Measurements from ENCODE around the gene HTRA3.
A peak's percentile ranks its signal among the peaks of the same experiment; 100 is the strongest.
"Not testable (repeated sequence)": the region's sequence is repeated elsewhere in the genome, so short reads cannot be mapped to it uniquely, and the experiment has no call there.

The HTRA3 gene

DNA sequence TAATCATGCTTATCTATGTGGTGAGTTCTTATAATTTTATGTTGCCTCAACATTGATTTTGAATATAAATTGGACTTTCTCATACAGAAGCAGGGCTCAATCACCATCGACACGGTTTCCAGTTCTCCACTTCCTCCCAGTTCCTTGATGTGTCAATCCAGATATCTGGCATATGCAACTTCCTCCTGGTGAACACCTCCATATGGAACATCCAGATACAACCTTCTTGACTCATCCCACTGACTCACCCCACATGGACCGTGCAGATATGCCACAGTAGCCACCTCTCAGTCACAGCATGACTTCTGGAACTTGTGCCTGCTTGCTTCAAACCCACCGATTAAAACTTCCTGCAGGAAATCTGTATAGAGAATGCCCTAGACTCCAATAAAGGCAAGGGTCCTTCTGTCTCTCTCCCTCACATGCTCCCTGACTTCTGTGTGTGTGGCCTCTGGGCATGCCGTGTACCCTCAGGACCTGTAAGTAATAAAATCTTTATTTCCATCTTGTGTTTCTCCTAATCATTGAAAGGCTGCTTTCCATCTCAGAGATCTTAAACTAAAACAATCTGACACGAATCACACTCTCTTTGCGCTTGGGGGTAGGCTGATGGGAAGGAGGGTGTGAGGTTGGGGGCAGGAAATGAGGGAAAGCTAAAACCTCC is 67.0 kb downstream of the HTRA3 start:
- DNase-seq (ENCODE audit: low read depth), result peak; percentile 25

DNA sequence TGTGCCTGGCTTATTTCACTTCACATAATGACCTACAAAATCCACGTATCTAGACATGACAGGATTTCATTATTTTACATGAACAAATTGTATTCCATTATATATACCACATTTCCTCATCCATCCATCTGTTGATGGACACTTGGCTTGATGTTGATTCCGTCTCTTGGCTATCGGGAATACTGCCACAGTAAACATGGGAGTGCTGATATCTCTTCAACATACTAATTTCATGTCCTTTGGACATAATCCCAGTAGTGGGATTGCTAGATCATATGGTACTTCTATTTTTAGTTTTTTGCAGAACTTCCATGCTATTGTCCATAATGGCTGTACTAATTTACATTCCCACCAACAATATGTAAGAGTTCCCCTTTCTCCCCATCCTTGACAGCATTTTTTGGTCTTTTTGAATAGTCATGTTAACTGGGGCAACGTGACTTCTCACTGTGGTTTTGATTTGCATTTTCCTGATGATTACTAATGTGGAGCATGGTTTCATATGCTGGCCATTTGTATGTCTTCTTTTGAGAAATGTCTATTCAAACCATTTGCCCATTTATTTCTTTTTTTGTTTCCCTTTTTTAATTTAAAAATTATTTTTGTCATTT is 68.9 kb downstream of the HTRA3 start:
- TF ChIP-seq, protein P1, sequence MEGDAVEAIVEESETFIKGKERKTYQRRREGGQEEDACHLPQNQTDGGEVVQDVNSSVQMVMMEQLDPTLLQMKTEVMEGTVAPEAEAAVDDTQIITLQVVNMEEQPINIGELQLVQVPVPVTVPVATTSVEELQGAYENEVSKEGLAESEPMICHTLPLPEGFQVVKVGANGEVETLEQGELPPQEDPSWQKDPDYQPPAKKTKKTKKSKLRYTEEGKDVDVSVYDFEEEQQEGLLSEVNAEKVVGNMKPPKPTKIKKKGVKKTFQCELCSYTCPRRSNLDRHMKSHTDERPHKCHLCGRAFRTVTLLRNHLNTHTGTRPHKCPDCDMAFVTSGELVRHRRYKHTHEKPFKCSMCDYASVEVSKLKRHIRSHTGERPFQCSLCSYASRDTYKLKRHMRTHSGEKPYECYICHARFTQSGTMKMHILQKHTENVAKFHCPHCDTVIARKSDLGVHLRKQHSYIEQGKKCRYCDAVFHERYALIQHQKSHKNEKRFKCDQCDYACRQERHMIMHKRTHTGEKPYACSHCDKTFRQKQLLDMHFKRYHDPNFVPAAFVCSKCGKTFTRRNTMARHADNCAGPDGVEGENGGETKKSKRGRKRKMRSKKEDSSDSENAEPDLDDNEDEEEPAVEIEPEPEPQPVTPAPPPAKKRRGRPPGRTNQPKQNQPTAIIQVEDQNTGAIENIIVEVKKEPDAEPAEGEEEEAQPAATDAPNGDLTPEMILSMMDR (conservative IDR thresholded peaks at IDR 0.05; ENCODE audit: low read length), result no peak
- DNase-seq (ENCODE audit: low read depth), result no peak
- no peak overlapping the region for H3K4me3 ChIP-seq (ENCODE audit: low read length)

More for the DNA sequence above, 67.0 kb downstream of the HTRA3 start:
- TF ChIP-seq, protein P1 (conservative IDR thresholded peaks at IDR 0.05; ENCODE audit: low read length), result no peak
- no peak overlapping the region for H3K4me3 ChIP-seq (ENCODE audit: low read length)

DNA sequence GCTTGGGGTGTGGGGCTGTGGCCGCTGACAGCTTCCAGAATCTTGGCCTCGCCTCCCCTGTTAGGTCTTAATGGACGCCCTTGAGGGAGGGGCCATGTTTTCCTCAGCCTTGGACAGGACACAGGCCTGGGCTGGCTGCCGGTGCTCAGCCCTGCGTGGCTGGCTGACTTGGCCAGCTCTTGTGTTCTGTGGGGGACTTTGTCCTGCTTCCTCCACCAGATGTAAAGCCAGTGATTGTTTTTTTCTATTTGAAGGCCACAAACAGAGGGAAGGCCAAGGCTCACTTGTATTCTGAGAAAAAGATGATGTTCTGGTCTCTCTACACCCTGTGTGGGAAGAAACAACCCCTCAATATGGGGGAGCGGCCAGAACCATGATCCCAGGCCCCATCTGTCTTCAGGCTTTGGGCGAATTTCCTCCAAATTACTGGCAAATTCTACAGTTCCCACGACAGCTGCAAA is 71.3 kb downstream of the HTRA3 start:
- no peak overlapping the region for H3K4me3 ChIP-seq (ENCODE audit: low read length)
- TF ChIP-seq, protein P1 (conservative IDR thresholded peaks at IDR 0.05; ENCODE audit: low read length), result no peak
- peak; percentile 45 for DNase-seq (ENCODE audit: low read depth)

DNA sequence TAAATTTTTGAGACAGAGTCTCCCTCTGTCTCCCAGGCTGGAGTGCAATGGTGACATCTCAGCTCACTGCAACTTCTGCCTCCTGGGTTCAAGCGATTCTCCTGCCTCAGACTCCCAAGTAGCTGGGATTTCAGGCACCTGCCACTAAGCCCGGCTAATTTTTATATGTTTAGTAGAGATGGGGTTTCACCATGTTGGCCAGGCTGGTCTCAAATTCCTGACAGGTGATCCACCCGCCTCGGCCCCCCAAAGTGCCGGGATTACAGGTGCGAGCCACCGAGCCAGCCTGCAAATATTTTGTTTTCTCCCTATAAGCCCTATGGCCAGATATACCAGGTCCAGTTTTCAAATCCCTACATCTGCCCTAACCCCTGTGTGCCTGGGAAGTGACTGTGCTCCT is 71.7 kb downstream of the HTRA3 start:
- DNase-seq (ENCODE audit: low read depth); H3K4me3 ChIP-seq (ENCODE audit: low read length): not testable (repeated sequence)

DNA sequence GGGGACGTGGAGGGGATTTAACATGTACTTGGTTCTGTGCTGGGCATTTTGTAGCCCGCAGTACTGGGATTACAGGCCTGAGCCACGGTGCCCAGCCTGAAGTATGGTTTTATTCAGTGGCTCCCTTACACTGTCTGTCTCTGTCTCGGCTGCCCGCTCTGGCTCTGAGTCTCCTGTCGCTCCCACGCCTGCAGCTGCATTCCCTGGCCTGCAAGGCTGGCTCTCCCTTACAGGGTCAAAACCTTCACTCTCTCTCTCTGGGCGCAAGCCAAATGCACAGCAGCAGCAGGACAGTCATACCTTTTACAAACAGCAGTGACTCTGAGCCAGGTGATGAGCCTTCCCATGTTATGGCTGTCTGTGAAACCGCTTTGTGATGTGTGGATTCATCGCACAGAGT is 72.1 kb downstream of the HTRA3 start:
- TF ChIP-seq, protein P1 (conservative IDR thresholded peaks at IDR 0.05; ENCODE audit: low read length), result no peak
- no peak for DNase-seq (ENCODE audit: low read depth)
- no peak overlapping the region for H3K4me3 ChIP-seq (ENCODE audit: low read length)

DNA sequence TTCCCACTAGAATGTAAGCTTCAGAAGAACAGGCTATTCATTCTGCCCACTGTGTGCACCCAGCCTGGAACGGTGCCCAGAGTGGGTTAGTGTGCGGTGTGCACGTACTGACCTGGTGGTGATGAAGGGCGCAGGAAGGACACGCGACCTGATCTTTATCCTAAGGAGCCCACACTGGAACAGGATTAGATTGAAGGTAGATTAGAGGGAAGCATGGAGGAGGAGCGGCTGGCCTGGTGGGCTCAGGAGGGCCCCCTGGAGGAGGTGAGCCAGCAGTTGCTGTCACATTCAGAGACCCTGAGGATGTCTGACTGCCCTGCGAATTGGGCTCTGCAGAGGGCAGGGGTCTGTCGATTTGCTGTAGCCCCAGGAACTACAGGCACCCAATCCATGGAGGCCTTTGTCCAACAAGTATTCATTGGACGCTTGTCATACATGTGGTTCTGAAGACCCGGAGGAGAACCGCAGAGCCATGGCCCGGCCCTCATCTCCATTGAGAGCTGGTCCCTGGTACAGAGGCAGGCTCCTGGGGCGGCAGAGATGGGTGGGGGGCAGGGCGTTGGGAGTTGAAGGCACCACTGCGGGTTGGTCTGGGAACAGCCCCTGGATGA is 73.2 kb downstream of the HTRA3 start:
- no peak for DNase-seq (ENCODE audit: low read depth)
- TF ChIP-seq, protein P1 (conservative IDR thresholded peaks at IDR 0.05; ENCODE audit: low read length), result no peak
- H3K4me3 ChIP-seq (ENCODE audit: low read length), result no peak overlapping the region

DNA sequence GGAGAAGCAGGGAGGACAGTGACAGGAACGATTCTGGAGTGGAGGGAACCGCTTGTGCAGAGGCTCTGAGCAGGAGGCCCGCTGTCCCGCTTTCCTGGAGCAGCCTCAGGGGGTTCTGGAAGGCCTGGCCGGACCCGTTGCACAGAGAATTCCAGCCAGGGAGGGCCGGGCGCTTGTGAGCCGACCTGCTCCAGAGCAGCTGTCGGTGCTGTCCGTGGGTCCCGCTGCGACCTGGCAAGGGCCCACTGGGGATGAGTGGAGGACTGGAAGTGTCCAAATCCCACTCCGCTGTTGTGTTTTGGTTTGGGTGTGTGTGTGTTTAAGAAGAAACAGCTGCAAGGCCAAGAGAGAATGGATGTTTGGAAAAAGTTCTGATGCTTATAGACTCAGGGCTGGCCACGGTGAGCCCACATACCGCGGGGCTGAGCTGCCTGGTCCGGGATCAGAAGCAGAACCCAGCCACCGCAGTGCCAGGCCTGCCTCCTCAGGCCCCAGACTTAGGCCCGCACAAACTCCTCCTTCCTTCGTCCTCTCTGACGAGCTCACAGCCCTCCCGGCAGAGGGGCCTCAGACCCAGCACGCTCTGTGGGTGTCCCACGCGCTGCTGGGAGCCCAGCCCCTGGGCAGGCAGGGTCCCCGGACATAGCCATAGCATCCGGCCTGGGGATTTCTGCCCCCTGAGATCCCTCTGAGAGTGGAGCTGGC is 73.9 kb downstream of the HTRA3 start:
- TF ChIP-seq, protein P1 (conservative IDR thresholded peaks at IDR 0.05; ENCODE audit: low read length), result no peak
- H3K4me3 ChIP-seq (ENCODE audit: low read length), result no peak overlapping the region
- peak; percentile 9 for DNase-seq (ENCODE audit: low read depth)

All from AG10803 (cell line).